B cell (primary cell): ENCODE data around the gene CDCA8. TPM values are rescaled to one million over a fixed set of nuclear protein-coding genes. Genes with fewer than 3 reads are reported as not detected.

Source experiments
- ATAC-seq: fragments of 200-7000 bp; cut with Tn5 transposase; one replicate; pipeline ENCODE4 v1.10.0; 2021; ENCODE audit warnings: low read depth, mild to moderate bottlenecking, moderate number of reproducible peaks, moderate library complexity
- CTCF ChIA-PET: fragments of 350-600 bp; sonication (Branson Sonifier 250); formaldehyde crosslinking; loops from one replicate; lab custom pipeline; 2021; ENCODE audit warnings: antibody characterized with exemption, inconsistent platforms; lab: Charles Lee
- POLR2A ChIA-PET: fragments of 350-600 bp; sonication (Branson Sonifier 250); formaldehyde crosslinking; loops from one replicate; lab custom pipeline; 2021; ENCODE audit warnings: antibody characterized with exemption; lab: Charles Lee
- DNase-seq: peaks from one replicate; pipeline ENCODE4 v3.0.0; 2013
- H2AFZ ChIP-seq: 2 replicates; pipeline ENCODE4 v1.6.1; 2012; ENCODE audit warnings: mild to moderate bottlenecking, low read depth, low read length; ENCODE audit not compliant: insufficient read depth, poor library complexity, severe bottlenecking
- H3K27ac ChIP-seq, 2 donors: 1 replicate in 1 of 2; 2 replicates in 1 of 2; pipeline ENCODE4 v1.5.1; 2012 to 2013; ENCODE audit warnings: low read length in 2 of 2, mild to moderate bottlenecking in 2 of 2, moderate library complexity in 1 of 2
- H3K27me3 ChIP-seq, 4 experiments: fragments of 200-600 bp in 1 of 4; sonication (generic) in 1 of 4; replicated peaks in 1 of 4; 1 replicate in 2 of 4; 2 replicates in 2 of 4; pipeline versions ENCODE4 v1.6.1 to v1.7.0; 2013 to 2016; ENCODE audit warnings: low read length in 3 of 4, mild to moderate bottlenecking in 2 of 4, mixed read lengths in 1 of 4, moderate library complexity in 1 of 4; ENCODE audit not compliant: insufficient read depth in 4 of 4, control insufficient read depth in 3 of 4; ENCODE audit errors: control extremely low read depth in 1 of 4
- H3K36me3 ChIP-seq, 2 experiments: replicated peaks in 1 of 2; 1 replicate in 1 of 2; 2 replicates in 1 of 2; pipeline versions ENCODE4 v1.6.1 to v1.7.1; 2013; ENCODE audit warnings: low read length in 1 of 2; ENCODE audit not compliant: insufficient read depth in 2 of 2, control insufficient read depth in 1 of 2; ENCODE audit errors: control extremely low read depth in 1 of 2, extremely low read depth in 1 of 2
- H3K4me1 ChIP-seq, 2 donors: fragments of 200-600 bp in 1 of 2; sonication (generic) in 1 of 2; 1 replicate in 1 of 2; 2 replicates in 1 of 2; pipeline versions ENCODE4 v1.5.1 to v1.6.1; 2013 to 2017; ENCODE audit warnings: low read length in 2 of 2; ENCODE audit not compliant: control insufficient read depth in 2 of 2, insufficient read depth in 2 of 2
- H3K4me2 ChIP-seq: replicated peaks from 2 replicates; pipeline ENCODE3; 2012; ENCODE audit warnings: mild to moderate bottlenecking, low read depth, low read length; ENCODE audit not compliant: poor library complexity, severe bottlenecking
- H3K4me3 ChIP-seq, 5 experiments: fragments of 200-600 bp in 1 of 5; sonication (generic) in 1 of 5; 1 replicate in 3 of 5; 2 replicates in 2 of 5; pipeline versions ENCODE4 v1.5.1 to v1.7.0; 2011 to 2016; ENCODE audit warnings: low read length in 4 of 5, mild to moderate bottlenecking in 4 of 5, low read depth in 2 of 5, control low read depth in 1 of 5, moderate library complexity in 1 of 5; ENCODE audit not compliant: insufficient read depth in 1 of 5; ENCODE audit errors: control extremely low read depth in 1 of 5, extremely low read depth in 1 of 5
- H3K79me2 ChIP-seq: fragments of 200-600 bp; sonication (generic); one replicate; pipeline ENCODE4 v1.6.0; 2016; ENCODE audit warnings: low read length; ENCODE audit not compliant: control insufficient read depth, insufficient read depth
- H3K9ac ChIP-seq: fragments of 200-600 bp; sonication (generic); 2 replicates; pipeline ENCODE4 v1.6.1; 2017; ENCODE audit warnings: mild to moderate bottlenecking, low read length, moderate library complexity
- H3K9me3 ChIP-seq, 3 donors: one replicate each; pipeline versions ENCODE4 v1.6.1 to v1.7.1; 2013; ENCODE audit warnings: low read length in 2 of 3; ENCODE audit not compliant: control insufficient read depth in 2 of 3, insufficient read depth in 1 of 3; ENCODE audit errors: control extremely low read depth in 1 of 3
- H4K20me1 ChIP-seq: 2 replicates; pipeline ENCODE4 v1.6.0; 2012; ENCODE audit warnings: mild to moderate bottlenecking, low read length; ENCODE audit not compliant: insufficient read depth, control insufficient read depth, poor library complexity, severe bottlenecking
- H3K27ac Mint-ChIP-seq: one replicate; pipeline ENCODE4 v1.8.0; 2021; ENCODE audit warnings: mixed read lengths
- H3K27me3 Mint-ChIP-seq: one replicate; pipeline ENCODE4 v1.8.0; 2021; ENCODE audit warnings: mixed read lengths
- H3K4me1 Mint-ChIP-seq: one replicate; pipeline ENCODE4 v1.8.0; 2021; ENCODE audit warnings: mixed read lengths
- H3K4me3 Mint-ChIP-seq: one replicate; pipeline ENCODE4 v1.8.0; 2021; ENCODE audit warnings: mixed read lengths
- H3K9me3 Mint-ChIP-seq: one replicate; pipeline ENCODE4 v1.8.0; 2022; ENCODE audit warnings: mixed read lengths; ENCODE audit not compliant: insufficient read depth
- CTCF ChIP-seq: fragments of 200-600 bp; IDR thresholded peaks from one replicate; pipeline ENCODE4 v1.8.0; 2022; ENCODE audit warnings: antibody characterized with exemption, mild to moderate bottlenecking
- EZH2 ChIP-seq: IDR thresholded peaks from 2 replicates; pipeline ENCODE4 v1.6.1; 2012; ENCODE audit warnings: borderline replicate concordance, low read depth, mild to moderate bottlenecking, moderate library complexity, low read length; ENCODE audit not compliant: insufficient read depth, poor library complexity, severe bottlenecking
- WGBS: methylation state at CpG from one replicate; pipeline ENCODE4 v1.1.5; 2013; ENCODE audit warnings: missing lambda C conversion rate; ENCODE audit not compliant: insufficient coverage; 5-methylcytosine and 5-hydroxymethylcytosine counted together
- intact Hi-C: fragments of 100-400 bp; cut with micrococcal nuclease; formaldehyde crosslinking; loops from one replicate; pipeline ENCODE4 v1.10.0; 2022
- polyA plus RNA-seq: library from polyadenylated mRNA; depleted of rRNA; stranded (reverse); fragments of >200 nt; gene quantifications from 2 replicates; pipeline ENCODE4 v1.2.3, GENCODE V29; 2012
- total RNA-seq, 2 donors: library from RNA; stranded (reverse); fragments of 120-200 nt in 1 of 2; gene quantifications; 1 replicate in 1 of 2; 2 replicates in 1 of 2; pipeline versions ENCODE4 v1.2.3 to v1.2.4, GENCODE V29; 2013 to 2022

CDCA8 gene
- total and polyA plus RNA-seq, 2 donors (not counting 1 experiment from before 2014, with no cell fraction given), result 1.3 to 1.6 TPM

GRCh38 chr1:37731312-37732019 lies 39.1 kb downstream of the CDCA8 start:
- CTCF ChIA-PET, result no interaction called here
- intact Hi-C loops, result no loop called here
- Histone ChIP-seq H4K20me1 (no peaks in the 10 kb centered on the region), H3K27ac (no peak overlapping the region), H3K9ac (no peak overlapping the region), H2AFZ (no peak overlapping the region), H3K36me3 (no peaks in the 10 kb centered on the region), H3K4me2 (no peak overlapping the region), H3K4me1 (no peaks in the 10 kb centered on the region), H3K4me3 (no peak overlapping the region), H3K27me3 (peaks cover 0 to 19% (median 9%) of the 10 kb centered on the region in 4 experiments), H3K9me3 (no peaks in the 10 kb centered on the region), H3K79me2 (no peaks in the 10 kb centered on the region)
- no peak for DNase-seq
- TF ChIP-seq EZH2, result no peak
- Mint-ChIP-seq H3K27ac (no peak overlapping the region), H3K27me3 (peaks cover 52% of the 10 kb centered on the region), H3K4me1 (no peaks in the 10 kb centered on the region), H3K4me3 (no peak overlapping the region), H3K9me3 (no peaks in the 10 kb centered on the region)
- ATAC-seq, result no peak
- POLR2A ChIA-PET, result no interaction called here
- over 99% methylated on average over 14 of the region's 15 CpGs for WGBS

- H3K36me3 ChIP-seq, result no peaks in the 10 kb centered on the region
- Mint-ChIP-seq H3K27ac (no peak overlapping the region), H3K27me3 (peaks cover 57% of the 10 kb centered on the region), H3K4me1 (no peaks in the 10 kb centered on the region), H3K9me3 (no peaks in the 10 kb centered on the region), H3K4me3 (no peak overlapping the region)
- TF ChIP-seq EZH2 (no peak), CTCF (no peak)
- H2AFZ ChIP-seq, result no peak overlapping the region
- no peak overlapping the region for H3K4me3 ChIP-seq
- H3K27me3 ChIP-seq, result peaks cover 0 to 19% (median 12%) of the 10 kb centered on the region in 4 experiments
- H3K27ac ChIP-seq, result no peak overlapping the region
- no peak overlapping the region for H3K9ac ChIP-seq
- no peaks in the 10 kb centered on the region for H3K4me1 ChIP-seq
- 87% methylated on average over 12 of the region's 12 CpGs for WGBS
- ChIA-PET POLR2A (no interaction called here), CTCF (no interaction called here)
- no peaks in the 10 kb centered on the region for H3K79me2 ChIP-seq
- H3K9me3 ChIP-seq, result no peaks in the 10 kb centered on the region
- intact Hi-C loops, result no loop called here
- no peak for DNase-seq
- no peaks in the 10 kb centered on the region for H4K20me1 ChIP-seq
- ATAC-seq, result no peak
- H3K4me2 ChIP-seq, result no peak overlapping the region
These were observed 39.9 kb downstream of the CDCA8 start for GRCh38 chr1:37732111-37732780.
